Activated CD4-positive, alpha-beta T cell treated with anti-CD3 and anti-CD28 coated beads, Interleukin-2, amount 10 ng/mL, durations not matched to agents 7 days and 5 days (primary cell): ENCODE data around the gene MARCHF10. TPM values are rescaled to one million over a fixed set of nuclear protein-coding genes. Genes with fewer than 3 reads are reported as not detected.
"Not testable (repeated sequence)": the region's sequence is repeated elsewhere in the genome, so short reads cannot be mapped to it uniquely, and the experiment has no call there.

Experiments used
- CTCF ChIA-PET: fragments of 350-600 bp; sonication (Branson Sonifier 250); formaldehyde crosslinking; loops from one replicate; lab custom pipeline; 2021; ENCODE audit warnings: antibody characterized with exemption; lab: Charles Lee
- POLR2A ChIA-PET: fragments of 350-600 bp; sonication (Branson Sonifier 250); formaldehyde crosslinking; loops from one replicate; lab custom pipeline; 2021; ENCODE audit warnings: antibody characterized with exemption; lab: Charles Lee
- DNase-seq: peaks from one replicate; pipeline ENCODE4 v3.0.0-alpha.2; 2020
- H3K27ac Mint-ChIP-seq: one replicate; pipeline ENCODE4 v1.8.0; 2021; ENCODE audit warnings: mild to moderate bottlenecking, moderate library complexity, mixed read lengths
- H3K27me3 Mint-ChIP-seq: one replicate; pipeline ENCODE4 v1.8.0; 2021; ENCODE audit warnings: mixed read lengths
- H3K36me3 Mint-ChIP-seq: one replicate; pipeline ENCODE4 v1.8.0; 2021; ENCODE audit warnings: low read depth, mixed read lengths
- H3K4me1 Mint-ChIP-seq: one replicate; pipeline ENCODE4 v1.8.0; 2021; ENCODE audit warnings: mixed read lengths
- H3K4me3 Mint-ChIP-seq: one replicate; pipeline ENCODE4 v1.8.0; 2021; ENCODE audit warnings: mild to moderate bottlenecking, moderate library complexity, mixed read lengths
- H3K9me3 Mint-ChIP-seq: one replicate; pipeline ENCODE4 v1.8.0; 2021; ENCODE audit warnings: mixed read lengths
- total RNA-seq, 2 experiments: library from RNA; stranded (reverse); gene quantifications; one replicate each; pipeline ENCODE4 v1.2.3, GENCODE V29; 2021

Gene MARCHF10
- total RNA-seq, 2 experiments from 2014 or later = not detected

DNA sequence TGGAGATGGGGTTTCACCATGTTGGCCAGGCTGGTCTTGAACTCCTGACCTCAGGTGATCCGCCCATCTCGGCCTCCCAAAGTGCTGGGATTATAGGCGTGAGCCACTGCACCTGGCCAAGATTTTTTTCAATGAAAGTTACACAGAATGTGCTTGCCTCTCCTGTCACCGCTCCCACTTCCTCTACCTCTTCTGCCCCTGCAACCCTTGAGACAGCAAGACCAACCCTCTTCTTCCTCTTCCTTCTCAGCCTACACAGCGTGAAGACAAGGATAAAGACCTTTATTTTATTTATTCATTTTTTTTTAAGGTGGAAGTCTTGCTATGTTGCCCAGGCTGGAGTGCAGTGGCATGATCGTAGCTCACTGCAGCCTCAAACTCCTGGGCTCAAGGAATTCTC lies 23.0 kb upstream of the MARCHF10 start:
- CTCF ChIA-PET, POLR2A ChIA-PET, H3K9me3 Mint-ChIP-seq, DNase-seq, H3K27ac Mint-ChIP-seq, H3K36me3 Mint-ChIP-seq, H3K4me3 Mint-ChIP-seq, H3K27me3 Mint-ChIP-seq, H3K4me1 Mint-ChIP-seq: not testable (repeated sequence)

DNA sequence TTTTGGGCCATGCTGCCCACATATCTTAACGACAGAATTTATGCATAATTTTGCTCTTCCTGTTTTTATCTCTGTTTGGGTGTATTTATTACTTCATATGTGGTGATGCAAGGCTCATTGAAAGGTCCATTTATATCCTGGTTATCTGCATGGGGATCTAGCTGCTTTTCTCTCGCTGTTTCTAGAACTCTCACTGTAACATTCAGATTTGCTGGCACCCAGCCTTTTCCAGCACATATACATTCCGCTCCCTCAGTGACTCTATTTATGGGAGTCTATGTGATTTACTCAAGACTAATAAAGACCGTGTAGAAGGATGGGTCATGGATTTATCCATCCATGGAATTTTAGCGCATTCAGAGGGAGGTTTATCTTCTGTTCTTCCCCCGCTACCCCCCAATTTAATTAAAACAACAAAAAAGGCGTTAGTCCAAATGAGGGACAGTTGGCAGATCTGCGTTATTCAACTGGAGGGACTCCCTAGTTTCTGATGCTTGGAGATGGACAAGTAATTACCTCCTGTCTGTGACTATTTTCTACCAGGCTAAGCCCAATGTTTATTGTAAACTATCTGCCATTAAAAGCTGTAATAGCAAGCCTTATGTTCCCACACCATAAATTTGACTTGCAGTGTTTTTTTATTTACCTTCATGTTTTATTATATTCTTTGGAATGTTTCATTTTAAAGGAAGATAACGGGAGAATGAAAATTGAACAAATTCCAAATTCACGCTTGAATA lies 19.8 kb upstream of the MARCHF10 start:
- H3K4me3 Mint-ChIP-seq = no peak overlapping the region
- H3K9me3 Mint-ChIP-seq = no peaks in the 10 kb centered on the region
- DNase-seq = no peak
- no peaks in the 10 kb centered on the region for H3K36me3 Mint-ChIP-seq
- ChIA-PET POLR2A (no interaction called here), CTCF (interaction anchor here (0.6 kb wide), 1 partner anchor 350 kb away, joined by 3 read pairs; no protein-coding TSS in a partner anchor)
- H3K27ac Mint-ChIP-seq = no peak overlapping the region
- H3K4me1 Mint-ChIP-seq = no peaks in the 10 kb centered on the region
- H3K27me3 Mint-ChIP-seq = peaks cover 4% of the 10 kb centered on the region

DNA sequence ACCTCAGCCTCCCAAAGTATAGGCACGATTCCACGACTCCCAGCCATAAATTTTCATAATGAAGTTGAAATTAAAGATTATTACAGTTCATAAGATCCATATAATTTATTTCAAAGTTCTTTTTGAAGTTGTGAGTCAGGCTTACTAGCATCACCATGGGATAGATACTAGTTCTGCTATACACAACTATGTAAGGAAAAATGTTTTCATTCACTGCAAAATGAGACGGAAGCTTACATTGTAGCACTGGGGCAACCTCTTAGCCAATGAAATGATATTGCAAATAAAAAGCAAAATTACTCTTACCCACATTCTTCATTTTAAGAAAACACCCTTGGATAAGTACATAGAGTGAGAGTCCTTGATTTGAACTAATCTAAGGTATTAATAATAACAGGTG lies 18.8 kb upstream of the MARCHF10 start:
- DNase-seq = no peak
- Mint-ChIP-seq H3K27ac (no peak overlapping the region), H3K4me3 (no peak overlapping the region), H3K27me3 (peaks cover 4% of the 10 kb centered on the region), H3K4me1 (no peaks in the 10 kb centered on the region), H3K9me3 (no peaks in the 10 kb centered on the region), H3K36me3 (no peaks in the 10 kb centered on the region)
- POLR2A ChIA-PET = no interaction called here
- CTCF ChIA-PET = no interaction called here

DNA sequence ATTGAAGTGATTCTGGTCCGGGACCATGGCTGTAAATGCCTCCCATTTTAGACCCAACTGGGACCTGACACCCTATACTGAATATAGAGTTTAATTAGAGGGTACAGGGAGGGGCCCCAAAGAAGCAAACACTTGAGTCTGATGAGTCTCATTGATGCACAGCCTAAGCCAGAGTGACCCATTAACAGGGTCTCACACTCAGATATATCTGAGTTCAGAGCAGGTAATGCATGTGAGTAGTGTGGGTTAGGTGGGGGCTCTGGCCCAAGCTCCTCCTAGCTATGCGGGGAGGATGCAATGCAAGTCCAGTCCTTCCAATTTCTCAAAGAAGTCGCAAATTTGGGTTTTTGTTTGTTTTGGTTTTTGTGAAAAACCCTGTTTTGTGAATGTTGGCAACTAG lies 17.1 kb upstream of the MARCHF10 start:
- Mint-ChIP-seq H3K36me3 (no peaks in the 10 kb centered on the region), H3K4me3 (no peak overlapping the region), H3K4me1 (no peaks in the 10 kb centered on the region), H3K27ac (no peak overlapping the region), H3K9me3 (no peaks in the 10 kb centered on the region), H3K27me3 (peaks cover 6% of the 10 kb centered on the region)
- POLR2A ChIA-PET = no interaction called here
- no peak for DNase-seq
- CTCF ChIA-PET = interaction anchor here (0.6 kb wide), 2 partner anchors 57 to 1496 kb away, joined by 4 read pairs; no protein-coding TSS in a partner anchor

DNA sequence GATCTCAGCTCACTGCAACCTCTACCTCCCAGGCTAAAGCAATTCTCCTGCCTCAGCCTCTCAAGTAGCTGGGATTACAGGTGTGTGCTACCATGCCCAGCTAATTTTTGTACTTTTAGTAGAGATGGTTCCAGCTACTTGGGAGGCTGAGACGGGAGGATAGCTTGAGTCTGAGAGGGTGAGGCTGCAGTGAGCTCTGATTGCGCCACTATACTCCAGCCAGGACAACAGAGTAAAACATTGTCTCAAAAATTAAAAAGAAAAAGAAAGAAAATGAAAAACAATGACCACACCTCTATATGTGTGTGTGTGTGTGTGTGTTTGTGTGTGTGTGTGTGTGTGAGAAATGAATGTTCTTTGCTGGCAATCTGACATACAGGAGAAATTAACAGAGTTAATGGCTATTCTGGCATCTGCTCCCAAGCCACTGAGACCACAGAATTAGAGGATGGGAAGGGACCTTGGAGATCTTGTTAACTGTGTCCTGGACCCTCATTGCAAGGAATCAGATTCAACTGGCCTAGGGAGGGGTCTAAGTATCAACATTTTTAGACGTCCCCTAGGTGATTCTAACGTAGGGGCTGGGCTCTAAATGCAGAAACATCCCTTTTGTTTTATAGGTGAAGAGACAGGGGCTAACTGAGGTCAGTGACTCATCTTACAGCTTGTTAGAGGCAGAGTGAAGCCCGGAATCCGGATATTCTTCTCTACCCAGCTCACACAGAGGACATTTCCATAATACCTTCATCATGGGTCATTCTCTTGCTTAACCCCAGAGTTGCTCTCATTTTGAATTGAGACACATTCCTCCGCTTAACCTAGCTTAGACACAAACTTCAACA lies 16.4 kb upstream of the MARCHF10 start:
- Mint-ChIP-seq H3K27me3 (peaks cover 8% of the 10 kb centered on the region), H3K36me3 (no peaks in the 10 kb centered on the region), H3K9me3 (no peaks in the 10 kb centered on the region), H3K27ac (no peak overlapping the region), H3K4me1 (peaks cover 2% of the 10 kb centered on the region), H3K4me3 (no peak overlapping the region)
- ChIA-PET CTCF (interaction anchor here (0.6 to 0.8 kb wide), 2 partner anchors 13 to 1496 kb away, joined by 3 to 4 read pairs; no protein-coding TSS in a partner anchor), POLR2A (no interaction called here)
- no peak for DNase-seq

DNA sequence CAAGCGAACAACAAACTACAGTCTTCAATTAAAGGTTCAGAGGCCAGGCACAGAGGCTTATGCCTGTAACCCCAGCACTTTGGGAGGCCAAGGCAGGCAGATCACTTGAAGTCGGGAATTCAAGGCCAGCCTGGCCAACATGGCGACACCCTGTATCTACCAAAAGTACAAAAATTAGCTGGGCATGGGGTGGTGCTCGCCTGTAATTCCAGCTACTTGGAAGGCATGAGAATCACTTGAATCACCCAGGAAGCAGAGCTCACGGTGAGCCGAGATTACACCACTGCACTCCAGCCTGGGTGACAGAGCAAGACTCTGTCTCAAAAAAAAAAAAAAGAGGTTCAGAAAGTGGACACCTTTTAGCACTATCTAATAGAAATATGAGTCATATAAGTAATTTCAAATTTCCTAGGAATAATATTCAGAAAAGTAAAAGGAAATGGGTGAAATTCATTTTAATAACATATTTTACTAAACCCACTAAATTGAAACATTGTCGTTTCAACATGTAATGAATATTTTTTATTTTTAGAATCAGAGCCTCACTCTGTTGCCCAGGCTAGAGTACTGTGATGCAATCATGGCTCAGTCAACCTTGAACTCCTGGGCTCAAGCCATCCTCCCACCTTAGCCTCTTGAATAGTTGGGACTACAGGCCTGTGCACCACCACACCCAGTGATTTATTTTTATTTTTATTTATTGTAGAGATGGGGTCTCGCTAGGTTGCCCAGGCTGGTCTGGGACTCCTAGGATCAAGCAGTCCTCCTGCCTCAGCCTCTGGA lies 15.2 kb upstream of the MARCHF10 start:
- CTCF ChIA-PET = no interaction called here
- no peak for DNase-seq
- Mint-ChIP-seq H3K27me3 (peaks cover 10% of the 10 kb centered on the region), H3K36me3 (no peaks in the 10 kb centered on the region), H3K4me3 (no peak overlapping the region), H3K27ac (no peak overlapping the region), H3K9me3 (no peaks in the 10 kb centered on the region), H3K4me1 (peaks cover 5% of the 10 kb centered on the region)
- POLR2A ChIA-PET = no interaction called here

DNA sequence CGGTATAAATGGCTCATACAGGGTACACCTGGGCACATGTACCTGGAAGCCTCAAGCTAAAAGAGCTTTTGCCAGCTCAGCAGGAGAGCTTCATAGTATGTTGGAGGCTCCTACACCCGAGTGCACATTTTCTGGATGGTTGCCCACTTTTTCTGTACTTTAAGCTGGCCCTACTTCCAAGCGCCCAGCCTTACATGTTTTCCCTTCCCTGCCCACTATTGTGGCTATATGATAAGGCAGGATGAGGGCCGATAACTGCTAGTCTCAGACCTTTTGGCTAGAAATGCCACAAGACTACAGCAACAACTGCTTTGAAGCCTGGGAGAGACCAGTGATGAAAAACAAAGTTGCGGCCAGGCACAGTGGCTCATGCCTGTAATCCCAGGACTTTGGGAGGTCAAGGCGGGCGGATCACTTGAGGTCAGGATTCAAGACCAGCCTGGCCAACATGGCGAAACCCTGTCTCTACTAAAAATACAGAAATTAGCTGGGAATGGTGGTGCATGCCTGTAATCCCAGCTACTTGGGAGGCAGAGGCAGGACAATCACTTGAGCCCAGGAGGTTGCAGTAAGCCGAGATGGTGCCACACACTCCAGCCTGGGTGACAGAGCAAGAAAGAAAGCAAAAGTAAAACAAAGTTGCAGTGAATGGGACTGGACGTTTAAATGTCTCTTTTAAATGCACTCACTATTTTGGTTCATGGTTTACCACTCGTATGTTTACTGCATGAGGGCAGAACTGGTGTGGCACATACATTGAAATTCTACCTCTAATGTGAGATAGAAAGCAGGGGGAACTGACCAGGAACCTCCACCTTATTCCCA lies 14.2 kb upstream of the MARCHF10 start:
- Mint-ChIP-seq H3K36me3 (no peaks in the 10 kb centered on the region), H3K4me3 (no peak overlapping the region), H3K4me1 (peaks cover 5% of the 10 kb centered on the region), H3K27me3 (peaks cover 12% of the 10 kb centered on the region), H3K9me3 (no peaks in the 10 kb centered on the region), H3K27ac (no peak overlapping the region)
- ChIA-PET POLR2A (no interaction called here), CTCF (no interaction called here)
- DNase-seq = no peak

DNA sequence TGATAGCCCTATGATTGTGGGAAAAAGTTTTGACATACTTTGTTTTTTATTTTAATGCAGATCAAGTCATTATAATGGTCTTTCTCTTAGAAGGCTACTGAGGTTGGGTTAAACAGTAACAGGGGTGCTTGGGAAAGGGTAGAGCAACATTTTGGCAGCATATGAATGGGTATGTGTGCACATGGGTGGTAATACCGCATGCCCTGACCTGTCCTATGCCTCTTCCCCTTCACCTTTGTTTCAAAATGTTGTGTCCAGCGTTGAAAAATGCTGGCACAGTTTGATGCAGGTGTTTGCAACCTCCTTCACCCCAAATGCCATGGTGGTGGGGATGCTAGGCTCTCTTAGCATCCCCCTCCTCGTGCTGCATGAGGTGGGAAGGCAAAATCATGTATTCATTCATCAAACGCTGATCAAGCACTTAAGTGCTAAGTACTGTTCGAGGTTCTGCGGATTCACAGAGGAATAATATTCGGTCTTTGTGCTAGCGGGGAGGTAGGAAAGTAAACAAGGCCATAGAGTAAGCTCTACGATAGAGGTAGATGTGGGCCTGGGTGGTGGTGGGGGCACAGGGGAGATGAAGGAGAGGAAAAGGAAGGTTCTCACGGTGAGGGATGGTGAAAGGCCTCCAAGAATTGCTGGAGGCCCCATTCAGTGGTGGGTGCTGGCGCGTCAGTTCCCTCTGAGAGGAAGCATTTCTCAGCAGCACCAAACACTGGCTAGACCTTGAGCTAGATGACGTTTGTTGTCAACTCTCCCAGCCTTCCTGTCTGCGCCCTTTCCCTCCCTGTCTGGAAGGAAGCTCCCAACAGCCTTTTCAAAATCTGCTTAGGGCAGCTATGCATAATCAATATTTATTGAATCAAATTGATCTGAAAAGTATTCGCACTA lies 13.3 kb upstream of the MARCHF10 start:
- ChIA-PET CTCF (interaction anchor here (0.7 kb wide), 1 partner anchor 739 kb away, joined by 3 read pairs; no protein-coding TSS in a partner anchor), POLR2A (no interaction called here)
- Mint-ChIP-seq H3K9me3 (no peaks in the 10 kb centered on the region), H3K27me3 (peaks cover 12% of the 10 kb centered on the region), H3K27ac (no peak overlapping the region), H3K4me1 (peaks cover 5% of the 10 kb centered on the region), H3K4me3 (no peak overlapping the region), H3K36me3 (no peaks in the 10 kb centered on the region)
- no peak for DNase-seq

DNA sequence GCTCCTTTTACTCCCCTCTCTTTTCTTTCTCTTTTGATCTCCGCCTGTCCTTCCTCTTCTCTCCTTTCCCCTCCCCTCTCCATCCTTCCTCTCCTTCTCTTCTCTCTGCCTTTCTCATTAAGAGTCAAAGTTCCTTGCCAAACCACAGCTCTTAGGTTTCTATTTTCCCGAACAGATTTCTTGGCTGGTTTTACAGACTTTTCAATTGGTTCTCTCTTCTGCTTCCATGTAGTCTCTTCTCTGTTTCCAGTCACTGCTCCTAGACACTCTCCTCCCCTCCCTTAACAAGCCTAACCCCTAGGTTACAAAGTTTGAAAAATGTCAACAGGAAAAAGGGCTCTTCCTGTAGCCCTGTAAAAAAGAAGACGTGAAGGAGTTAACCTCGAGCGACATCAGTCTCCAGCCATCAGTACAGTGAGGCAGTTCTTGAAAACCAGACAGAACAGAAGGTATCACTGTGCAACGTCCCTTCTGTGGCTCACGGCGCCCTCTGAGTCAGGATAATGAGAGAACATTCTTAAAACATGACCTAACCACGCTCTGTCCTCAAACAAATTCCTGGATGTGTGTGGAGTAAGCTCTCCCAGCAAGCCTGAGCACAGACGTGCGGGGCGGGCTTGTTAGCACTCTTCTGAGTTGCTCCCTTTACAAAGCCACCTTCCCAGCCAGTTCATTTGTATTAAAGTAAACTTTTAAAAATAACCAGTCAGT lies 11.6 kb upstream of the MARCHF10 start:
- H3K4me1 Mint-ChIP-seq = peaks cover 5% of the 10 kb centered on the region
- H3K27ac Mint-ChIP-seq = no peak overlapping the region
- no peaks in the 10 kb centered on the region for H3K9me3 Mint-ChIP-seq
- ChIA-PET POLR2A (no interaction called here), CTCF (no interaction called here)
- no peak overlapping the region for H3K4me3 Mint-ChIP-seq
- H3K27me3 Mint-ChIP-seq = peaks cover 15% of the 10 kb centered on the region
- no peak for DNase-seq
- no peaks in the 10 kb centered on the region for H3K36me3 Mint-ChIP-seq

DNA sequence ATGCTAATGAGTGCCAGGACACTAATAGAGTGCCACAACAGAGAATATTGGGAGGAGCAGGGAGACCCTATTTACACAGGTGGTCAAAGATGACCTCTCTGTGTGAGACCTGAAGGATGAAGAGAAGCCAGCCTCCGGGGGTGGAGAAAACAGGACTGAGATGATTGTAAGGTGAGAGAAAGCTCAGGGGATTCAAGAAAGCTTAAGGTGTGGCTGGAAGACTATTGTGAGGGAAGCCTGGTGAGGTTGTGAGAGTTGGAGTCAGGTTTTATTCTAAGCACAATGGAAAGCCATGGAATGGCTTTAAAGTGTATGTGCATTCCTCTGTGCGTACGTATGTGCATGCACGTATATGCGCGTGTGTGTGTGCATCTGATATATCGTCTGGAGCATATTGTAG lies 10.4 kb upstream of the MARCHF10 start:
- Mint-ChIP-seq H3K27me3 (peaks cover 23% of the 10 kb centered on the region), H3K36me3 (no peaks in the 10 kb centered on the region), H3K4me3 (no peak overlapping the region), H3K27ac (no peak overlapping the region), H3K9me3 (peaks cover 4% of the 10 kb centered on the region), H3K4me1 (peaks cover 5% of the 10 kb centered on the region)
- ChIA-PET CTCF (no interaction called here), POLR2A (no interaction called here)
- no peak for DNase-seq

DNA sequence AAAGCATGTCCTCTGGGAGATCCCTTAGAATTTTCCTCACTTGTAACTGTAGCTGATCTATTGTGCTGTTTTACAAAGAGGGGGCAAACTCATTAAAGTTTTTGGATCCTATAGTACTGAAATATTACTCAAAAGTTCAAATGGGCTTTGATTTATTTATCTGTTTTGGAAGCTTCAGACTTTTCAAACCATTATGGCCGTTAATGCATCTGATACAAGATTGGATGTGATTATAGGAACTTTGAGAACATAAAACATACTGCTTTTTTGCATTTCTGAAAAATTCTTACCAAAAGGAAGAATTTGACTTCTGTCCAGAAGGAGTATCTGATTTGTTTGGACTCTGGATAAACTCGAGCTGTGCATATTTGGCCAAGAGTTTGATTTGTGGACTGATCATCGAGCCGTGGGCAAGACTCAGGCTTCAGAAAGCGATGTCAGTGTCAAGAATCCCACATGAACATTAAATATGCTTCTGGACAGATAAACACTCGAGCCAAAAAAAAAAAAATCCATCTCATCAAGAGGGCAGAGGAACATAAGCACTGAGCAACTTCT lies 8.2 kb upstream of the MARCHF10 start:
- peaks cover 4% of the 10 kb centered on the region for H3K9me3 Mint-ChIP-seq

More for the DNA sequence above, 8.2 kb upstream of the MARCHF10 start:
- H3K27ac Mint-ChIP-seq = no peak overlapping the region
- no peak overlapping the region for H3K4me3 Mint-ChIP-seq
- no peaks in the 10 kb centered on the region for H3K36me3 Mint-ChIP-seq
- ChIA-PET POLR2A (no interaction called here), CTCF (no interaction called here)
- no peak for DNase-seq
- peaks cover 5% of the 10 kb centered on the region for H3K4me1 Mint-ChIP-seq
- peaks cover 29% of the 10 kb centered on the region for H3K27me3 Mint-ChIP-seq
